GM12891 (cell line): ENCODE data around the gene SCD5.

Experiments used
- POLR2A ChIP-seq: IDR thresholded peaks from 2 replicates; pipeline ENCODE4 v1.6.1; 2011; ENCODE audit warnings: low read depth, low read length, control low read depth
- POLR2AphosphoS5 ChIP-seq: IDR thresholded peaks from 2 replicates; pipeline ENCODE4 v1.6.1; 2011; ENCODE audit warnings: low read depth, low read length, control low read depth

DNA sequence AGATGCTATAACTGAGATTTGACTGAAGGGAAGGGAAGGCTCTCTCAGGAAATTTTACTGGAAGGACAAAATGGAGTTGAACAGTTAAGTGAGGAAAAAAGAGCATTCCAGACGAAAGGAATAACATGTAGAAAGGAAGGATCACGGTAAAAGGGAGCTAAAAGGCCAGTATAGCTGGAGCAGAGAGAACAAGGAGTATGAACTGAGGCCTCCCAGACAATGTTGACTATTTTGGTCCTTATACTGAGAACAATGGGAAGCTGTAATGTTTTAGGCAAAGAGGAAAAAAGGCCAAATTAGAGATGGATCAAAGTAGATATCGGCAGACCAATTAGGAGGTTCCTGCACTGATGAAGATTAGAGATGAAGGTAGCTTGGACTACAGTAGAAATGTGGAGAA is 26.8 kb upstream of the SCD5 start:
- TF ChIP-seq POLR2AphosphoS5 = no peak
- TF ChIP-seq POLR2A = no peak
